SK-N-SH (cell line): Measurements from ENCODE around the gene SNX17. TPM values are rescaled to one million over a fixed set of nuclear protein-coding genes. Genes with fewer than 3 reads are reported as not detected.

Source experiments
- CTCF ChIA-PET: fragments of 300-600, 350-600 bp; formaldehyde crosslinking; extraction: SDS; loops from one replicate; lab custom pipeline; 2021; lab: Yijun Ruan, JAX
- POLR2A ChIA-PET: fragments of 350-600 bp; sonication (Branson Sonifier 250); formaldehyde crosslinking; extraction: SDS; loops from one replicate; lab custom pipeline; 2020; ENCODE audit warnings: antibody characterized with exemption, inconsistent platforms; lab: Yijun Ruan, JAX
- DNase-seq: peaks from one replicate; pipeline ENCODE4 v3.0.0; 2012
- H2AFZ ChIP-seq: fragments of 200-600 bp; sonication (generic); 2 replicates; pipeline ENCODE4 v1.8.1; 2016; ENCODE audit warnings: antibody characterized with exemption, mild to moderate bottlenecking, low read depth
- H3F3A ChIP-seq: fragments of 200-600 bp; sonication (generic); replicated peaks from 2 replicates; pipeline ENCODE3; 2016; ENCODE audit warnings: antibody characterized with exemption, mild to moderate bottlenecking; ENCODE audit not compliant: insufficient read depth
- H3K27ac ChIP-seq, 2 experiments: fragments of 200-500 bp in 1 of 2; fragments of 200-600 bp in 1 of 2; sonication (Bioruptor generic) in 1 of 2; sonication (generic), shearing (Covaris generic) in 1 of 2; 2 replicates each; pipeline versions ENCODE4 v1.5.1 to v1.6.1; 2014 to 2016; ENCODE audit warnings: low read depth in 2 of 2, inconsistent platforms in 1 of 2, low read length in 1 of 2, mild to moderate bottlenecking in 1 of 2, mixed read lengths in 1 of 2
- H3K27me3 ChIP-seq: fragments of 200-600 bp; sonication (generic), shearing (Covaris generic); 2 replicates; pipeline ENCODE4 v1.6.1; 2016; ENCODE audit warnings: mixed run types; ENCODE audit not compliant: insufficient read depth
- H3K36me3 ChIP-seq, 2 experiments: fragments of 200-500 bp in 1 of 2; fragments of 200-600 bp in 1 of 2; sonication (Bioruptor generic) in 1 of 2; sonication (generic) in 1 of 2; replicated peaks in 1 of 2; 2 replicates each; pipeline versions ENCODE3 to v1.5.1; 2014 to 2016; ENCODE audit warnings: low read length in 1 of 2, mild to moderate bottlenecking in 1 of 2; ENCODE audit not compliant: insufficient read depth in 2 of 2, control insufficient read depth in 1 of 2
- H3K4me1 ChIP-seq, 2 experiments: fragments of 200-500 bp in 1 of 2; fragments of 200-600 bp in 1 of 2; sonication (Bioruptor generic) in 1 of 2; sonication (generic), shearing (Covaris generic) in 1 of 2; 2 replicates each; pipeline versions ENCODE4 v1.5.1 to v1.6.1; 2014 to 2016; ENCODE audit warnings: low read depth in 1 of 2, low read length in 1 of 2, mixed run types in 1 of 2; ENCODE audit not compliant: insufficient read depth in 2 of 2, control insufficient read depth in 1 of 2
- H3K4me2 ChIP-seq: fragments of 200-600 bp; sonication (generic), shearing (Covaris generic); 2 replicates; pipeline ENCODE4 v1.6.1; 2017; ENCODE audit warnings: mixed run types
- H3K4me3 ChIP-seq, 2 experiments: fragments of 200-500 bp in 1 of 2; fragments of 200-600 bp in 1 of 2; sonication (Bioruptor generic) in 1 of 2; sonication (generic), shearing (Covaris generic) in 1 of 2; 2 replicates each; pipeline versions ENCODE4 v1.5.1 to v1.8.1; 2014 to 2016; ENCODE audit warnings: low read depth in 2 of 2, inconsistent platforms in 1 of 2, low read length in 1 of 2, mild to moderate bottlenecking in 1 of 2, mixed read lengths in 1 of 2, moderate library complexity in 1 of 2
- H3K79me2 ChIP-seq: fragments of 200-600 bp; sonication (generic); 2 replicates; pipeline ENCODE4 v1.8.1; 2017; ENCODE audit warnings: mild to moderate bottlenecking; ENCODE audit not compliant: insufficient read depth
- H3K9ac ChIP-seq: fragments of 200-600 bp; sonication (generic); 2 replicates; pipeline ENCODE4 v1.6.1; 2017; ENCODE audit warnings: mixed run types
- H3K9me2 ChIP-seq: fragments of 200-600 bp; sonication (generic); 2 replicates; pipeline ENCODE4 v1.6.1; 2017; ENCODE audit warnings: mixed run types
- H3K9me3 ChIP-seq: fragments of 200-600 bp; sonication (generic); 2 replicates; pipeline ENCODE4 v1.6.1; 2017; ENCODE audit warnings: mixed run types, mild to moderate bottlenecking, moderate library complexity
- H4K20me1 ChIP-seq: fragments of 200-600 bp; sonication (generic); 2 replicates; pipeline ENCODE4 v1.6.1; 2017; ENCODE audit warnings: mild to moderate bottlenecking, mixed run types; ENCODE audit not compliant: insufficient read depth
- CHD2 ChIP-seq: fragments of 150-350 bp; IDR thresholded peaks from 2 replicates; pipeline ENCODE4 v1.6.1; 2018; ENCODE audit warnings: low read length; ENCODE audit not compliant: partially characterized antibody
- FOSL2 ChIP-seq: IDR thresholded peaks from 2 replicates; pipeline ENCODE4 v1.4.0; 2012; ENCODE audit warnings: low read depth, mild to moderate bottlenecking, moderate library complexity, borderline replicate concordance
- FOXM1 ChIP-seq: IDR thresholded peaks from 2 replicates; pipeline ENCODE4 v1.4.0; 2012; ENCODE audit warnings: low read depth, mild to moderate bottlenecking
- GATA2 ChIP-seq: sonication (generic); formaldehyde crosslinking; IDR thresholded peaks from 2 replicates; pipeline ENCODE4 v1.5.0; 2020; ENCODE audit warnings: mild to moderate bottlenecking, missing genetic modification reagents
- JUND ChIP-seq: IDR thresholded peaks from 2 replicates; pipeline ENCODE4 v1.4.0; 2012
- NRF1 ChIP-seq: IDR thresholded peaks from 2 replicates; pipeline ENCODE4 v1.6.1; 2012; ENCODE audit warnings: low read depth, mild to moderate bottlenecking, low read length
- RCOR1 ChIP-seq: fragments of 150-350 bp; IDR thresholded peaks from 2 replicates; pipeline ENCODE4 v1.6.1; 2017; ENCODE audit warnings: antibody characterized with exemption, low read length
- SIN3A ChIP-seq: IDR thresholded peaks from 2 replicates; pipeline ENCODE4 v1.6.1; 2012; ENCODE audit warnings: low read depth, mild to moderate bottlenecking, low read length, moderate library complexity, borderline replicate concordance
- TAF1 ChIP-seq: IDR thresholded peaks from 2 replicates; pipeline ENCODE4 v1.6.1; 2012; ENCODE audit warnings: low read depth, mild to moderate bottlenecking, low read length, moderate library complexity, borderline replicate concordance
- TEAD4 ChIP-seq: IDR thresholded peaks from 2 replicates; pipeline ENCODE4 v1.4.0; 2012; ENCODE audit warnings: mild to moderate bottlenecking, borderline replicate concordance; ENCODE audit not compliant: insufficient read depth
- YY1 ChIP-seq: IDR thresholded peaks from 2 replicates; pipeline ENCODE4 v1.4.0; 2012; ENCODE audit warnings: low read depth, mild to moderate bottlenecking
- WGBS: methylation state at CpG from one replicate; pipeline ENCODE4 v1.1.6; 2017; ENCODE audit warnings: low lambda C conversion rate; 5-methylcytosine and 5-hydroxymethylcytosine counted together
- polyA plus RNA-seq, 3 experiments: library from polyadenylated mRNA; depleted of rRNA; stranded (reverse); fragments of >200 nt; gene quantifications; 2 replicates each; pipeline ENCODE4 v1.2.3, GENCODE V29; 2012

SNX17 gene
- polyA plus RNA-seq, 1 of the 3 experiments (the other 2 are of a cell fraction), result 145 TPM

GRCh38 chr2:27323596-27324285 is 46.7 kb upstream of the SNX17 start:
- H2AFZ ChIP-seq, result peak overlapping the region; percentile 68
- POLR2A ChIA-PET, result interaction anchor here (0.7 to 2.8 kb wide), 8 partner anchors 8 to 86 kb away, joined by 3 to 16 read pairs (median 5); partner anchors contain the start of genes EIF2B4, GTF3C2 and PPM1G
- peak; percentile 44; the same call in 1 of the 2 replicates for TF ChIP-seq SIN3A
- no peak for TF ChIP-seq YY1
- TF ChIP-seq, all 33 proteins: peak for 1
- peaks cover 9 to 30% of the 10 kb centered on the region in 2 experiments for H3K36me3 ChIP-seq
- 12% methylated on average over 5 of the region's 5 CpGs for WGBS
- peak overlapping the region; percentile 90 to 98 for H3K27ac ChIP-seq
- H3K9me2 ChIP-seq, result no peaks in the 10 kb centered on the region
- no peaks in the 10 kb centered on the region for H3K9me3 ChIP-seq
- peak overlapping the region; percentile 90 for H3K9ac ChIP-seq
- H4K20me1 ChIP-seq, result no peaks in the 10 kb centered on the region
- DNase-seq, result no peak
- peaks cover 13% of the 10 kb centered on the region for H3F3A ChIP-seq
- H3K27me3 ChIP-seq, result no peaks in the 10 kb centered on the region
- H3K4me1 ChIP-seq, result peaks cover 9 to 23% of the 10 kb centered on the region in 2 experiments; a peak in 3 of 4 replicates
- CTCF ChIA-PET, result interaction anchor here (0.6 to 2.8 kb wide), 9 partner anchors 15 to 273 kb away, joined by 3 to 13 read pairs (median 3); partner anchors contain the start of genes EIF2B4 and UCN
- H3K4me2 ChIP-seq, result peak overlapping the region; percentile 93
- peak overlapping the region; percentile 76 to 93 for H3K4me3 ChIP-seq
- H3K79me2 ChIP-seq, result peaks cover 28% of the 10 kb centered on the region; the same call in 1 of the 2 replicates

GRCh38 chr2:27324720-27325119 is 45.7 kb upstream of the SNX17 start:
- CTCF ChIA-PET, result interaction anchor here (1.0 to 2.8 kb wide), 4 partner anchors 16 to 45 kb away, joined by 3 to 13 read pairs (median 4); partner anchors contain the start of genes EIF2B4 and UCN
- Histone ChIP-seq H3K79me2 (peaks cover 20% of the 10 kb centered on the region; the same call in 1 of the 2 replicates), H3K4me3 (no peak overlapping the region), H3K9me3 (no peaks in the 10 kb centered on the region), H3K4me1 (peaks cover 9 to 23% of the 10 kb centered on the region in 2 experiments; a peak in 3 of 4 replicates), H3K4me2 (no peak overlapping the region), H3K9ac (no peak overlapping the region), H4K20me1 (no peaks in the 10 kb centered on the region), H3F3A (peaks cover 13% of the 10 kb centered on the region), H3K27me3 (no peaks in the 10 kb centered on the region), H3K9me2 (no peaks in the 10 kb centered on the region), H2AFZ (no peak overlapping the region), H3K36me3 (peaks cover 13 to 39% of the 10 kb centered on the region in 2 experiments), H3K27ac (no peak overlapping the region)
- POLR2A ChIA-PET, result interaction anchor here (0.5 to 1.0 kb wide), 2 partner anchors 9 to 161 kb away, joined by 3 read pairs; no protein-coding TSS in a partner anchor
- no peak for DNase-seq
- WGBS, result 93% methylated on average over 5 of the region's 5 CpGs
- TF ChIP-seq RCOR1 (no peak), CHD2 (no peak), FOSL2 (no peak), TEAD4 (no peak), TAF1 (no peak), FOXM1 (no peak), NRF1 (no peak)

- CTCF ChIA-PET, result interaction anchor here (1.1 kb wide), 1 partner anchor 55 kb away, joined by 4 read pairs; no protein-coding TSS in a partner anchor
Measured at GRCh38 chr2:27335311-27335710, 35.1 kb upstream of the SNX17 start.

More at GRCh38 chr2:27335311-27335710, 35.1 kb upstream of the SNX17 start:
- H3K79me2 ChIP-seq, result no peaks in the 10 kb centered on the region
- H3K27ac ChIP-seq, result no peak overlapping the region
- no peak overlapping the region for H2AFZ ChIP-seq
- no peaks in the 10 kb centered on the region for H3F3A ChIP-seq
- TF ChIP-seq JUND (no peak), GATA2 (CRISPR knock-in tag) (no peak), RCOR1 (no peak)
- TF ChIP-seq, all 33 proteins: peak for 0
- Histone ChIP-seq H3K4me3 (no peak overlapping the region), H3K4me1 (no peaks in the 10 kb centered on the region), H3K9me2 (no peaks in the 10 kb centered on the region), H3K4me2 (no peak overlapping the region), H4K20me1 (no peaks in the 10 kb centered on the region), H3K36me3 (peaks cover 43 to 69% of the 10 kb centered on the region in 2 experiments), H3K27me3 (no peaks in the 10 kb centered on the region), H3K9ac (no peak overlapping the region), H3K9me3 (no peaks in the 10 kb centered on the region)
- DNase-seq, result no peak
- WGBS, result 92% methylated on average over 2 of the region's 3 CpGs
- POLR2A ChIA-PET, result interaction anchor here (1.0 to 2.3 kb wide), 3 partner anchors 9 to 13 kb away, joined by 4 to 6 read pairs (median 4); partner anchors contain the start of gene MPV17
